ENCODE measurements around the gene MOK. TPM values are rescaled to one million over a fixed set of nuclear protein-coding genes. Genes with fewer than 3 reads are reported as not detected.

MOK gene
- total and polyA plus RNA-seq, 2 donors (not counting 1 experiment from before 2014, with no cell fraction given), result 4.3 to 4.7 TPM

DNA sequence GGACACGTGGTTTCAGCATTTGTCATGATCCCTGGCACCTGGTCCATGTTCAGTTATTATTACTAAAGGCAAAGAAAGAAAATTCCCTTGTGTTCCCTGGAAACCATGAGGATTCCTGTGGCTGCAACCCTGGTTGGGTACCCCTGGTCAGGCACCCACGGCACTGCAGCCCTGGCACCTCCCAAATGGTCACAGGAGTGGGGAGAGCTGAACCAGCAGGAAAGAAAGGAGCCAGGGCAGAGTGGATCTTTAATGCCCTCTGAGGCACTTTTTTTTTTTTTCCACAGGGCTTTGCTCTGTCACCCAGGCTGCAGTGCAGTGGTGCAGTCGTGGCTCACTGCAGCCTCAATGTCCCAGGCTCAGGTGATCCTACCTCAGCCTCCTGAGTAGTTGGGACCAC is 40.3 kb upstream of the MOK start:
- Histone ChIP-seq H3K9ac (ENCODE audit: insufficient read depth, low read length) (no peak overlapping the region), H3K27ac (ENCODE audit: insufficient read depth, low read length) (no peak overlapping the region), H3K27me3 (ENCODE audit: control insufficient read depth, insufficient read depth, low read length) (no peaks in the 10 kb centered on the region), H3K4me1 (ENCODE audit: control insufficient read depth, extremely low read depth, insufficient read depth, low read length) (no peaks in the 10 kb centered on the region), H3K36me3 (ENCODE audit: control insufficient read depth, insufficient read depth, low read length) (peaks cover 10% of the 10 kb centered on the region), H2AFZ (ENCODE audit: low read length) (no peak overlapping the region), H3K9me3 (ENCODE audit: control insufficient read depth, insufficient read depth, low read depth, low read length) (no peaks in the 10 kb centered on the region), H4K20me1 (ENCODE audit: control insufficient read depth, extremely low read depth, insufficient read depth, low read length) (no peaks in the 10 kb centered on the region), H3K79me2 (ENCODE audit: control insufficient read depth, insufficient read depth, low read length) (no peaks in the 10 kb centered on the region), H3K4me3 (replicated peaks in 1 of 4; ENCODE audit: control extremely low read depth in 1 of 4, insufficient read depth in 1 of 4, low read depth in 3 of 4, low read length in 4 of 4) (no peak overlapping the region), H3K4me2 (ENCODE audit: extremely low read depth, insufficient read depth, low read length) (no peak overlapping the region)
- DNase-seq (ENCODE audit: low read depth in 2 of 2), result no peak
- TF ChIP-seq, protein P1, sequence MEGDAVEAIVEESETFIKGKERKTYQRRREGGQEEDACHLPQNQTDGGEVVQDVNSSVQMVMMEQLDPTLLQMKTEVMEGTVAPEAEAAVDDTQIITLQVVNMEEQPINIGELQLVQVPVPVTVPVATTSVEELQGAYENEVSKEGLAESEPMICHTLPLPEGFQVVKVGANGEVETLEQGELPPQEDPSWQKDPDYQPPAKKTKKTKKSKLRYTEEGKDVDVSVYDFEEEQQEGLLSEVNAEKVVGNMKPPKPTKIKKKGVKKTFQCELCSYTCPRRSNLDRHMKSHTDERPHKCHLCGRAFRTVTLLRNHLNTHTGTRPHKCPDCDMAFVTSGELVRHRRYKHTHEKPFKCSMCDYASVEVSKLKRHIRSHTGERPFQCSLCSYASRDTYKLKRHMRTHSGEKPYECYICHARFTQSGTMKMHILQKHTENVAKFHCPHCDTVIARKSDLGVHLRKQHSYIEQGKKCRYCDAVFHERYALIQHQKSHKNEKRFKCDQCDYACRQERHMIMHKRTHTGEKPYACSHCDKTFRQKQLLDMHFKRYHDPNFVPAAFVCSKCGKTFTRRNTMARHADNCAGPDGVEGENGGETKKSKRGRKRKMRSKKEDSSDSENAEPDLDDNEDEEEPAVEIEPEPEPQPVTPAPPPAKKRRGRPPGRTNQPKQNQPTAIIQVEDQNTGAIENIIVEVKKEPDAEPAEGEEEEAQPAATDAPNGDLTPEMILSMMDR (conservative IDR thresholded peaks at IDR 0.05 in 1 of 2, IDR thresholded peaks at IDR 0.05 in 1 of 2; ENCODE audit: low read depth in 1 of 2, low read length in 2 of 2), result no peak
- no peak for TF ChIP-seq EZH2 (IDR thresholded peaks at IDR 0.05; ENCODE audit: low read length, missing control alignments)

DNA sequence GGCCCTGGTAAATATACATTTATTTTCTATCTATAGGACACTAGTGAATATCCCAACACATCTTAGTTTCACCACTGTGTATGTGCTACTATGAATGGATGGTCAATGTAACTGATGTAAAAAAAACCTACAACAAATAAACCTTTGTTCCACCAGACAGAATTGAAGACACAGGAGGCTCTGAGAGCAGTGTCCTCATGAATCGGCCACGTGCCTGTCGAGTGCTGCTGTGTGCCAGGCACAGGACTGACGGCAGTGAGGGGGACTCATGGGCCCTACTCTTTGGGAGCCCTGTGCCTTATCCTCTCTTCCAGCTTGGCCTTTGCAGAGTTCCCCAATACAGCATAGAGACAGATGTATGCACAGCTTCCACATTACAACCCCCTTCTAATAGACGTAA is 39.5 kb upstream of the MOK start:
- TF ChIP-seq EZH2 (IDR thresholded peaks at IDR 0.05; ENCODE audit: low read length, missing control alignments), result no peak
- TF ChIP-seq, protein P1 (conservative IDR thresholded peaks at IDR 0.05 in 1 of 2, IDR thresholded peaks at IDR 0.05 in 1 of 2; ENCODE audit: low read depth in 1 of 2, low read length in 2 of 2), result no peak
- Histone ChIP-seq H3K9me3 (ENCODE audit: control insufficient read depth, insufficient read depth, low read depth, low read length) (no peaks in the 10 kb centered on the region), H3K4me1 (ENCODE audit: control insufficient read depth, extremely low read depth, insufficient read depth, low read length) (no peaks in the 10 kb centered on the region), H2AFZ (ENCODE audit: low read length) (no peak overlapping the region), H3K4me2 (ENCODE audit: extremely low read depth, insufficient read depth, low read length) (no peak overlapping the region), H3K79me2 (ENCODE audit: control insufficient read depth, insufficient read depth, low read length) (no peaks in the 10 kb centered on the region), H3K4me3 (replicated peaks in 1 of 4; ENCODE audit: control extremely low read depth in 1 of 4, insufficient read depth in 1 of 4, low read depth in 3 of 4, low read length in 4 of 4) (no peak overlapping the region), H3K27me3 (ENCODE audit: control insufficient read depth, insufficient read depth, low read length) (no peaks in the 10 kb centered on the region), H3K27ac (ENCODE audit: insufficient read depth, low read length) (no peak overlapping the region), H4K20me1 (ENCODE audit: control insufficient read depth, extremely low read depth, insufficient read depth, low read length) (no peaks in the 10 kb centered on the region), H3K36me3 (ENCODE audit: control insufficient read depth, insufficient read depth, low read length) (peaks cover 10% of the 10 kb centered on the region), H3K9ac (ENCODE audit: insufficient read depth, low read length) (no peak overlapping the region)
- no peak for DNase-seq (ENCODE audit: low read depth in 2 of 2)

DNA sequence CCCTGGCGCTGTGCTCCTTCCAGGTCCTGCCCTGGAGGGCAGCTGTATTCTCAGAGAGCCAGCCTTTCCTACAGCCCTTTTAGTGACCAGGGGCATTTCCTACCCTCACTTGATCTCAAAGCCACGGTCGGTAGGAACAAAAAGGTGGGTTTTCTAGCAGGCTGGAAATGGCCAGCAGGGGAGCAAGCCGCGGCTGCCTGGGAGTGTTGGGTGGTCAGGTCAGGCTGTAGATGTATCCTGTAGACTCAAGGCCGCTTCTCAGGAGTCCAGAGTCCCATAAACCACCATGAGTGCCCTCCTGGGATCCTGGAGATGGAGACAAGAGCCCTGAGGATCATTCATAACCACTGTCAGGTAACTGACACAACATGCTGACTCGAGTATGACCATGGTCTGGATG is 39.1 kb upstream of the MOK start:
- no peak overlapping the region for H3K4me3 ChIP-seq (replicated peaks in 1 of 4; ENCODE audit: control extremely low read depth in 1 of 4, insufficient read depth in 1 of 4, low read depth in 3 of 4, low read length in 4 of 4)
- TF ChIP-seq EZH2 (IDR thresholded peaks at IDR 0.05; ENCODE audit: low read length, missing control alignments), result no peak
- TF ChIP-seq, protein P1 (conservative IDR thresholded peaks at IDR 0.05 in 1 of 2, IDR thresholded peaks at IDR 0.05 in 1 of 2; ENCODE audit: low read depth in 1 of 2, low read length in 2 of 2), result no peak
- H2AFZ ChIP-seq (ENCODE audit: low read length), result no peak overlapping the region
- no peaks in the 10 kb centered on the region for H3K4me1 ChIP-seq (ENCODE audit: control insufficient read depth, extremely low read depth, insufficient read depth, low read length)
- no peak overlapping the region for H3K27ac ChIP-seq (ENCODE audit: insufficient read depth, low read length)
- no peak overlapping the region for H3K9ac ChIP-seq (ENCODE audit: insufficient read depth, low read length)
- H3K36me3 ChIP-seq (ENCODE audit: control insufficient read depth, insufficient read depth, low read length), result peaks cover 10% of the 10 kb centered on the region
- H3K4me2 ChIP-seq (ENCODE audit: extremely low read depth, insufficient read depth, low read length), result no peak overlapping the region
- no peaks in the 10 kb centered on the region for H4K20me1 ChIP-seq (ENCODE audit: control insufficient read depth, extremely low read depth, insufficient read depth, low read length)
- H3K79me2 ChIP-seq (ENCODE audit: control insufficient read depth, insufficient read depth, low read length), result no peaks in the 10 kb centered on the region
- no peaks in the 10 kb centered on the region for H3K9me3 ChIP-seq (ENCODE audit: control insufficient read depth, insufficient read depth, low read depth, low read length)
- H3K27me3 ChIP-seq (ENCODE audit: control insufficient read depth, insufficient read depth, low read length), result no peaks in the 10 kb centered on the region
- DNase-seq (ENCODE audit: low read depth in 2 of 2), result no peak
